Neural progenitor cell (in vitro differentiated cells): Measurements from ENCODE around the gene ABCD4. TPM values are rescaled to one million over a fixed set of nuclear protein-coding genes. Genes with fewer than 3 reads are reported as not detected.

Experiments
- DNase-seq: peaks from one replicate; pipeline ENCODE4 v3.0.0-alpha.2; 2016; ENCODE audit warnings: low spot score
- H2AFZ ChIP-seq: fragments of 200-600 bp; sonication (generic); replicated peaks from 2 replicates; pipeline ENCODE4 v1.6.1; 2016; ENCODE audit warnings: antibody characterized with exemption
- H3F3A ChIP-seq: fragments of 200-600 bp; sonication (generic); 2 replicates; pipeline ENCODE4 v1.6.1; 2016; ENCODE audit warnings: antibody characterized with exemption, low read depth
- H3K27ac ChIP-seq: fragments of 200-600 bp; sonication (generic); 2 replicates; pipeline ENCODE4 v1.5.1; 2016; ENCODE audit warnings: mild to moderate bottlenecking
- H3K27me3 ChIP-seq: fragments of 200-600 bp; sonication (generic); 2 replicates; pipeline ENCODE4 v1.6.1; 2016; ENCODE audit warnings: mild to moderate bottlenecking, moderate library complexity
- H3K36me3 ChIP-seq: fragments of 200-600 bp; sonication (generic); 2 replicates; pipeline ENCODE4 v1.5.1; 2016
- H3K4me1 ChIP-seq: fragments of 200-600 bp; sonication (generic); 2 replicates; pipeline ENCODE4 v1.6.1; 2016; ENCODE audit warnings: mixed run types
- H3K4me2 ChIP-seq: fragments of 200-600 bp; sonication (generic); 2 replicates; pipeline ENCODE4 v1.6.1; 2016
- H3K4me3 ChIP-seq: fragments of 200-600 bp; sonication (generic); 2 replicates; pipeline ENCODE4 v1.5.1; 2016
- H3K79me2 ChIP-seq: fragments of 200-600 bp; sonication (generic); 2 replicates; pipeline ENCODE4 v1.6.1; 2016; ENCODE audit warnings: low read depth
- H3K9ac ChIP-seq: fragments of 200-600 bp; sonication (generic); 2 replicates; pipeline ENCODE4 v1.6.1; 2016
- H3K9me3 ChIP-seq: fragments of 200-600 bp; sonication (generic); 2 replicates; pipeline ENCODE4 v1.5.1; 2016; ENCODE audit warnings: low read depth
- H4K20me1 ChIP-seq: fragments of 200-600 bp; sonication (generic); 2 replicates; pipeline ENCODE4 v1.6.1; 2016; ENCODE audit warnings: low read depth
- H3K27ac Mint-ChIP-seq: 3 replicates; pipeline ENCODE4 v1.8.0; 2021; ENCODE audit warnings: mixed read lengths
- H3K27me3 Mint-ChIP-seq: 2 replicates; pipeline ENCODE4 v1.8.0; 2022; ENCODE audit warnings: low read depth, mild to moderate bottlenecking, inconsistent platforms, moderate library complexity, mixed read lengths; ENCODE audit not compliant: insufficient read depth
- H3K36me3 Mint-ChIP-seq: 3 replicates; pipeline ENCODE4 v1.8.0; 2021; ENCODE audit warnings: mixed read lengths
- H3K4me1 Mint-ChIP-seq: 3 replicates; pipeline ENCODE4 v1.8.0; 2021; ENCODE audit warnings: mixed read lengths
- H3K4me3 Mint-ChIP-seq: 3 replicates; pipeline ENCODE4 v1.8.0; 2021; ENCODE audit warnings: mild to moderate bottlenecking, moderate library complexity, mixed read lengths
- H3K9me3 Mint-ChIP-seq: 3 replicates; pipeline ENCODE4 v1.8.0; 2020; ENCODE audit warnings: mixed read lengths
- EZH2 ChIP-seq: fragments of 200-600 bp; sonication (generic); IDR thresholded peaks from 2 replicates; pipeline ENCODE4 v1.6.1; 2017; ENCODE audit warnings: antibody characterized with exemption, mild to moderate bottlenecking, moderate library complexity
- EZH2phosphoT487 ChIP-seq: fragments of 200-600 bp; sonication (generic); IDR thresholded peaks from 2 replicates; pipeline ENCODE4 v1.6.1; 2017; ENCODE audit warnings: antibody characterized with exemption
- total RNA-seq: library from RNA; depleted of rRNA; stranded (reverse); fragments of >200 nt; gene quantifications from 2 replicates; pipeline ENCODE4 v1.2.3, GENCODE V29; 2015; ENCODE audit warnings: low replicate concordance
- TF ChIP-seq, protein P1 (sequence below): fragments of 200-600 bp; sonication (generic); IDR thresholded peaks from 2 replicates; pipeline ENCODE4 v1.5.1; 2017; ENCODE audit warnings: antibody characterized with exemption, mild to moderate bottlenecking

ABCD4 gene
- total RNA-seq, 1 donor from 2014 or later: 66.6 TPM

DNA sequence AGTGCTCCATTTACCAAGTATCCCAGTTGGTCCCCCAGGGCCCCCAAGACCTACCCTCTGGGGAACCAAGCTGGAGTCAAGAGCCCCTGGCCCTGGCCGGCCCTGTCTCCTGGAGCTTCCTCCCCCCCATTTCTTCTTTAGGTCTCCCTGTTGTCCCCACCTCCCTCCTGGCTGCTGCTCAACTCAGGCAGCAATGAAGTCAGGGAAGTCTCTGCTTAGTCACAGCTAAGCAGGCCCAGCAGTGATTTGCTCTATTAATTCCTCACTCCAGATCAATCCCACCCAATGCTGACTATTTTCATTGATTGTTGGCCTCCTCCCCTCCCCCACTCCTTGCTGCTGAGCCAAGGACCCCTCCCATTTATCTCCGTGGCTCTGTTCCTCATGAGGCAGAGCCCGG lies 35.1 kb downstream of the ABCD4 start:
- H3K4me3 Mint-ChIP-seq: no peak overlapping the region
- no peaks in the 10 kb centered on the region for H3K36me3 ChIP-seq
- H3K9me3 Mint-ChIP-seq: no peaks in the 10 kb centered on the region
- peaks cover 14% of the 10 kb centered on the region for H3F3A ChIP-seq
- H3K4me1 Mint-ChIP-seq: peaks cover 17% of the 10 kb centered on the region
- H3K27me3 ChIP-seq: no peaks in the 10 kb centered on the region
- peak overlapping the region; percentile 25 for H3K27ac ChIP-seq
- H3K9ac ChIP-seq: no peak overlapping the region
- H3K27ac Mint-ChIP-seq: no peak overlapping the region
- no peak for DNase-seq
- peaks cover 7% of the 10 kb centered on the region for H3K4me1 ChIP-seq
- H3K27me3 Mint-ChIP-seq: peaks cover 19% of the 10 kb centered on the region
- H3K79me2 ChIP-seq: no peaks in the 10 kb centered on the region
- H3K36me3 Mint-ChIP-seq: no peaks in the 10 kb centered on the region
- H3K9me3 ChIP-seq: no peaks in the 10 kb centered on the region
- TF ChIP-seq EZH2 (no peak), EZH2phosphoT487 (no peak)
- TF ChIP-seq, protein P1, sequence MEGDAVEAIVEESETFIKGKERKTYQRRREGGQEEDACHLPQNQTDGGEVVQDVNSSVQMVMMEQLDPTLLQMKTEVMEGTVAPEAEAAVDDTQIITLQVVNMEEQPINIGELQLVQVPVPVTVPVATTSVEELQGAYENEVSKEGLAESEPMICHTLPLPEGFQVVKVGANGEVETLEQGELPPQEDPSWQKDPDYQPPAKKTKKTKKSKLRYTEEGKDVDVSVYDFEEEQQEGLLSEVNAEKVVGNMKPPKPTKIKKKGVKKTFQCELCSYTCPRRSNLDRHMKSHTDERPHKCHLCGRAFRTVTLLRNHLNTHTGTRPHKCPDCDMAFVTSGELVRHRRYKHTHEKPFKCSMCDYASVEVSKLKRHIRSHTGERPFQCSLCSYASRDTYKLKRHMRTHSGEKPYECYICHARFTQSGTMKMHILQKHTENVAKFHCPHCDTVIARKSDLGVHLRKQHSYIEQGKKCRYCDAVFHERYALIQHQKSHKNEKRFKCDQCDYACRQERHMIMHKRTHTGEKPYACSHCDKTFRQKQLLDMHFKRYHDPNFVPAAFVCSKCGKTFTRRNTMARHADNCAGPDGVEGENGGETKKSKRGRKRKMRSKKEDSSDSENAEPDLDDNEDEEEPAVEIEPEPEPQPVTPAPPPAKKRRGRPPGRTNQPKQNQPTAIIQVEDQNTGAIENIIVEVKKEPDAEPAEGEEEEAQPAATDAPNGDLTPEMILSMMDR: no peak
- H2AFZ ChIP-seq: peak overlapping the region; percentile 92
- no peaks in the 10 kb centered on the region for H4K20me1 ChIP-seq
- no peak overlapping the region for H3K4me3 ChIP-seq
- H3K4me2 ChIP-seq: peak overlapping the region; percentile 15

DNA sequence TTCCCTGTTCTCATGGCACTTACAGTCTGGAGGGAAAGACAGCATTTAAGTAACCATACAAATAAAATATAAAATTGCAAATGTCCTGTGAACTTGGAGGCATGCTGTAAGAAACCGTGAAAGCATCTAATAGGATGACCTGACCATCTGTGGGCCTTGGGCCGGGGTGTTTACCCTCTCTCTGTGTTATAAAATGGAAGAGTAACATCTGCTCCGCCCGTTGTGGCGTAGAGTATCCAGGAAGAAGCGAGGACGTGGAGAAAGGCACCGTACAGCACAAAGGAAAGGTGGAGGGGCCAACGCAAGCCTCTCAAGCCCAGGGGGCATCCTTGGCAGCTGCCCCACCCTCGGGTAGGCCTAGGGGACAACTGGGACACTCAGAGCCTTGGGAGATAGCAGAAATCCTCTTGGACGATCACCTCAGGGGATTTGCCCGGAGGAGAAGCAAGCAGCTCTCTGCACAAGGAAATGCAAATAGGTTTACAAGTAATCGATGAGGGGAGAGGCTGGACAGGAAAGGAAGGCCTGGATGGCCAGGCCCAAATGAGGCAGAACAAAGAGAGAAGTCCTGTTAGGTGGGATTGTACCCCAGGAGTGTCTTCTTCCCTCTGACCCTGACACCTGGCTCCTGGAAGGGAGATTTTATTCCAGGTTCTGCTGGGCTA lies 37.3 kb downstream of the ABCD4 start:
- H3K9ac ChIP-seq: no peak overlapping the region
- H4K20me1 ChIP-seq: no peaks in the 10 kb centered on the region
- Mint-ChIP-seq H3K4me3 (no peak overlapping the region), H3K36me3 (no peaks in the 10 kb centered on the region), H3K9me3 (no peaks in the 10 kb centered on the region), H3K27ac (peak overlapping the region; percentile 43), H3K27me3 (peaks cover 24% of the 10 kb centered on the region), H3K4me1 (peaks cover 10% of the 10 kb centered on the region)
- no peak for TF ChIP-seq EZH2phosphoT487
- TF ChIP-seq, protein P1: no peak
- TF ChIP-seq EZH2: no peak
- H3K4me3 ChIP-seq: no peak overlapping the region
- peak overlapping the region; percentile 60 for H2AFZ ChIP-seq
- peaks cover 7% of the 10 kb centered on the region for H3K4me1 ChIP-seq
- no peaks in the 10 kb centered on the region for H3K79me2 ChIP-seq
- H3K27me3 ChIP-seq: peaks cover under 1% of the 10 kb centered on the region
- H3K4me2 ChIP-seq: no peak overlapping the region
- no peaks in the 10 kb centered on the region for H3K9me3 ChIP-seq
- no peaks in the 10 kb centered on the region for H3K36me3 ChIP-seq
- DNase-seq: no peak
- H3K27ac ChIP-seq: no peak overlapping the region
- H3F3A ChIP-seq: peaks cover 9% of the 10 kb centered on the region

DNA sequence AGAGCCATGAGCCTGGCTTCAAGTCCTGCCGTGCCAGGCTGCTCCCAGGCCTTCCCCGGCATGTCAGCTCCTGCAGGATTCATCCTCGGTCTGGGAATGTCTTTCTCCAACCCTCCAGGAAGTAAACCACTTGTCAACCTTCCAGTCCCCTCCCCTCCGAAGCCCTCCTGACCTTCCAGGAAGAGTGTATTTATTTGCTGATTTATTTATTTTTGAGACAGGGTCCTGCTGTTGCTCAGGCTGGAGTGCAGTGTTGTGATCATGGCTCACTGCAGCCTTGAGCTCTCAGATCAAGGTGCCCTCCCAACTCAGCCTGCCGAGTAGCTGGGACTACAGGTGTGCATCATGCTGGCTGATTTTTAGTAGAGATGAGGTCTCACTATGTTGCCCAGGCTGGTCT lies 38.8 kb downstream of the ABCD4 start:
- Histone ChIP-seq H3K27ac (no peak overlapping the region), H4K20me1 (no peaks in the 10 kb centered on the region), H3K36me3 (no peaks in the 10 kb centered on the region), H3K27me3 (peaks cover 16% of the 10 kb centered on the region), H3K9ac (no peak overlapping the region), H3K9me3 (no peaks in the 10 kb centered on the region), H3K4me2 (no peak overlapping the region), H3F3A (no peaks in the 10 kb centered on the region), H2AFZ (no peak overlapping the region), H3K4me1 (peaks cover 7% of the 10 kb centered on the region), H3K4me3 (no peak overlapping the region), H3K79me2 (no peaks in the 10 kb centered on the region)
- H3K4me3 Mint-ChIP-seq: no peak overlapping the region
- H3K4me1 Mint-ChIP-seq: peaks cover 9% of the 10 kb centered on the region
- H3K27ac Mint-ChIP-seq: no peak overlapping the region
- DNase-seq: no peak
- TF ChIP-seq, protein P1: no peak
- no peak for TF ChIP-seq EZH2
- TF ChIP-seq EZH2phosphoT487: no peak
- H3K36me3 Mint-ChIP-seq: no peaks in the 10 kb centered on the region
- no peaks in the 10 kb centered on the region for H3K9me3 Mint-ChIP-seq
- H3K27me3 Mint-ChIP-seq: peaks cover 27% of the 10 kb centered on the region
